Measurements from ENCODE around the gene TOE1. TPM values are rescaled to one million over a fixed set of nuclear protein-coding genes. Genes with fewer than 3 reads are reported as not detected.
"Not testable (repeated sequence)": the region's sequence is repeated elsewhere in the genome, so short reads cannot be mapped to it uniquely, and the experiment has no call there.

TOE1 gene
- total RNA-seq, 1 donor from 2014 or later = 11.8 TPM

GRCh38 chr1:45354838-45355237 is 14.9 kb downstream of the TOE1 start:
- DNase-seq (ENCODE audit: low spot score) = no peak

- no peak for DNase-seq (ENCODE audit: low spot score)
These were observed 15.7 kb downstream of the TOE1 start for GRCh38 chr1:45355683-45356082.

GRCh38 chr1:45356186-45356585 is 16.2 kb downstream of the TOE1 start:
- no peak for DNase-seq (ENCODE audit: low spot score)

- DNase-seq (ENCODE audit: low spot score) = peak; percentile 77
These were observed 20.0 kb downstream of the TOE1 start for GRCh38 chr1:45359882-45360513.

GRCh38 chr1:45360981-45361380 is 21.0 kb downstream of the TOE1 start:
- DNase-seq (ENCODE audit: low spot score) = peak; percentile 61

- no peak for DNase-seq (ENCODE audit: low spot score)
These were observed 24.3 kb downstream of the TOE1 start for GRCh38 chr1:45364294-45364693.

- no peak for DNase-seq (ENCODE audit: low spot score)
These were observed 25.1 kb downstream of the TOE1 start for GRCh38 chr1:45365051-45365450.

- no peak for DNase-seq (ENCODE audit: low spot score)
These were observed 30.6 kb downstream of the TOE1 start for GRCh38 chr1:45370575-45370974.

- DNase-seq (ENCODE audit: low spot score) = no peak
These were observed 33.6 kb downstream of the TOE1 start for GRCh38 chr1:45373573-45373972.

- DNase-seq (ENCODE audit: low spot score) = no peak
These were observed 35.4 kb downstream of the TOE1 start for GRCh38 chr1:45375104-45376090.

- DNase-seq (ENCODE audit: low spot score) = no peak
These were observed 38.2 kb downstream of the TOE1 start for GRCh38 chr1:45378184-45378583.

GRCh38 chr1:45379524-45379923 is 39.6 kb downstream of the TOE1 start:
- DNase-seq (ENCODE audit: low spot score) = no peak

GRCh38 chr1:45380125-45380524 is 40.2 kb downstream of the TOE1 start:
- DNase-seq (ENCODE audit: low spot score) = no peak

- no peak for DNase-seq (ENCODE audit: low spot score)
These were observed 40.8 kb downstream of the TOE1 start for GRCh38 chr1:45380730-45381129.

- no peak for DNase-seq (ENCODE audit: low spot score)
These were observed 41.3 kb downstream of the TOE1 start for GRCh38 chr1:45381243-45381642.

GRCh38 chr1:45383191-45383590 is 43.2 kb downstream of the TOE1 start:
- DNase-seq (ENCODE audit: low spot score) = no peak

GRCh38 chr1:45384213-45384612 is 44.2 kb downstream of the TOE1 start:
- DNase-seq (ENCODE audit: low spot score) = not testable (repeated sequence)

- DNase-seq (ENCODE audit: low spot score) = no peak
These were observed 45.3 kb downstream of the TOE1 start for GRCh38 chr1:45385302-45385701.

- no peak for DNase-seq (ENCODE audit: low spot score)
These were observed 46.2 kb downstream of the TOE1 start for GRCh38 chr1:45386219-45386618.
